ENCODE measurements around the gene POU6F1. TPM values are rescaled to one million over a fixed set of nuclear protein-coding genes. Genes with fewer than 3 reads are reported as not detected.

Gene POU6F1
- total and polyA plus RNA-seq, 11 donors = 4.6 to 14.0 (median 6.8) TPM

DNA sequence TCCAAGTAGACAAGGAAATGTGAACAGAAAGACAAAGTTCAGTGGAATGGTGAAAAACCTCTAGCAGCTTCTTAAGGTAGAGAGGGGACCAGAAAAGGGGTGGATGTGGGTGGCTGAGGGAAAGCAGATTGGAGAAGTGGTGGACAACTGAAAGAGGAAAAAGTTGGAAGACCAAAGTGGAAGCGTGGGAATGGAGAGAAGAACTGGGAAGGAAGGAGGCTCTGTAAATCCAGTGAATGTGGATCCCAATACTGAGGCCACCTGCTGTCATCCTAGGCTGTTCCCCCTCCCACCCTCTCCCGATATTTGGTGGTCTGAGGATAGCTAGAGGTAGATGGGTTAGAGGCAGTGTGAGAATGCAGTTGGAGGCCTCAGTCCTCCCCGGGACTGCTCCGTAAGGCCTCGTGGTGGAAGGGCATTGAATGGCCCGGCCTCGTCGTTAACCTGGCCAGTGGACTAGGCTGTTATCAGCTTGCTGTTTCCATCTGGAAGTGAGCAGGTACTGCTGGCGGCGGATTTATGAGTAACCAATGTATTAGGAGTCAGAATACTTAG is 822 bp upstream of the POU6F1 start:
- TF ChIP-seq POLR2A (IDR thresholded peaks at IDR 0.05) = no peak
- TF ChIP-seq, protein P1, sequence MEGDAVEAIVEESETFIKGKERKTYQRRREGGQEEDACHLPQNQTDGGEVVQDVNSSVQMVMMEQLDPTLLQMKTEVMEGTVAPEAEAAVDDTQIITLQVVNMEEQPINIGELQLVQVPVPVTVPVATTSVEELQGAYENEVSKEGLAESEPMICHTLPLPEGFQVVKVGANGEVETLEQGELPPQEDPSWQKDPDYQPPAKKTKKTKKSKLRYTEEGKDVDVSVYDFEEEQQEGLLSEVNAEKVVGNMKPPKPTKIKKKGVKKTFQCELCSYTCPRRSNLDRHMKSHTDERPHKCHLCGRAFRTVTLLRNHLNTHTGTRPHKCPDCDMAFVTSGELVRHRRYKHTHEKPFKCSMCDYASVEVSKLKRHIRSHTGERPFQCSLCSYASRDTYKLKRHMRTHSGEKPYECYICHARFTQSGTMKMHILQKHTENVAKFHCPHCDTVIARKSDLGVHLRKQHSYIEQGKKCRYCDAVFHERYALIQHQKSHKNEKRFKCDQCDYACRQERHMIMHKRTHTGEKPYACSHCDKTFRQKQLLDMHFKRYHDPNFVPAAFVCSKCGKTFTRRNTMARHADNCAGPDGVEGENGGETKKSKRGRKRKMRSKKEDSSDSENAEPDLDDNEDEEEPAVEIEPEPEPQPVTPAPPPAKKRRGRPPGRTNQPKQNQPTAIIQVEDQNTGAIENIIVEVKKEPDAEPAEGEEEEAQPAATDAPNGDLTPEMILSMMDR (IDR thresholded peaks at IDR 0.05) = no peak
- no peaks in the 10 kb centered on the region for H3K9me3 ChIP-seq
- H3K4me1 ChIP-seq = peaks cover 0 to 27% (median 14%) of the 10 kb centered on the region in 12 donors
- peak overlapping the region; percentile 72 to 96 (median 84) for H3K4me3 ChIP-seq
- DNase-seq (no peak), ATAC-seq (peak in 2 of 4 donors; percentile 18 to 20)
- intact Hi-C loops (cut with DNase I) = loop anchor here in 6 of 10 donors (1.0 to 10.0 kb wide), 6 partner anchors 20 to 174 kb away; partner anchors contain the start of genes DAZAP2 (in 4 of the 6), TFCP2 (in 3 of the 6), LETMD1 (in 1 of the 6) and SMAGP (in 1 of the 6)
- 35 to 70% (median 52%) methylated on average over 10 of the region's 10 CpGs for WGBS, 4 donors
- no peaks in the 10 kb centered on the region for H3K27me3 ChIP-seq
- peak overlapping the region; percentile 85 to 99 (median 96) for H3K27ac ChIP-seq
- no peaks in the 10 kb centered on the region for H3K36me3 ChIP-seq

DNA sequence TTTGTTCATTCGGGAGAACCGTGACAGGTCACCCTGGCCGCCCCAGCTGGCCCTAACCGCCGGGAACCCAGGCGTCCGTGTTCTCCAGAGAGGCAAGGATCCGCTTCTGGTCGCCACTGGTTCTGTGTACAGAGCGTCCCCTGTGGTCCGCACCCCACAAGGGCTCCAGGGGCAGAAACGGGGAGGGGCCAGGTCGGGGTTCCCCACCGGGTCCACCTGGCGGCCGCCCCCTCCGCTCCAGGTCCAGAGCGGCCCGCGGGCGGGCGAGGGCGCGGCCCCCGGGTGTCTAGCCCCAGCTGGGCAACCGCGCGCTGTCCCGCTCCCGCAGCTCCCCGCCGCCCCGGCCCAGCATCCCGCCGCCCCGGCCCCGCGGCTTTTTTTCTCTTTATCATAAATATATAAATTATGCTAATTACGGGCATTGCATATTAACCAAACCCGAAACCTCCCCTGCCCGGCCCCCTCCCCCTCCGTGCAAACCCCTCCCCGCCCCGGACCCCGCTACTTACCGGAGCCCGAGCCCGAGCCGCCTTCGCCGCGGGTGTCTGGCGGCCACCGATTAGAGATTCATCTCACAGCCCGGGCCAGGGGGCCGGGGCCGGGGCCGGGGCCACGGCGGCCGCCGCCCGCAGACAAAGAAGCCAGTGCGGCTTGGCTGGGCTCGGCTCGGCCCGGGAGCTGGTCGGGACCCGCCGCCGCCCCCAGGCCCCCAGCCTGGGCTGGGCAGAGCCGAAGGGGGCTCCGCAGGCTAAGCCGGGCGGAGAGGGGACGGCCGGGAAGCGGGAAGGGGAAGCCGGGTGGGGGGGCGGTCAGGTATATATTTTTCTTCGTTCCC is 512 bp downstream of the POU6F1 start:
- peak; percentile 43 to 73 (median 65) for ATAC-seq
- H3K36me3 ChIP-seq = no peaks in the 10 kb centered on the region
- H3K27ac ChIP-seq = peak overlapping the region; percentile 85 to 99 (median 96)
- H3K27me3 ChIP-seq = no peaks in the 10 kb centered on the region
- no peaks in the 10 kb centered on the region for H3K9me3 ChIP-seq
- intact Hi-C loops (cut with DNase I) = loop anchor here in 4 of 10 donors (1.0 to 10.0 kb wide), 5 partner anchors 21 to 173 kb away; partner anchors contain the start of genes TFCP2 (in 3 of the 4), CSRNP2 (in 1 of the 4), DAZAP2 (in 1 of the 4) and LETMD1 (in 1 of the 4)
- H3K4me3 ChIP-seq = peak overlapping the region; percentile 72 to 96 (median 84)
- peaks cover 0 to 27% (median 14%) of the 10 kb centered on the region in 12 donors for H3K4me1 ChIP-seq
- 0 to 2% (median 1%) methylated on average over 33 to 81 of the region's 81 CpGs for WGBS, 4 donors
- TF ChIP-seq, protein P1 (IDR thresholded peaks at IDR 0.05) = peak in 7 of 12 donors; percentile 16 to 45 (median 31)
- TF ChIP-seq POLR2A (IDR thresholded peaks at IDR 0.05) = no peak
- peak; percentile 54 to 79 (median 61) for DNase-seq

DNA sequence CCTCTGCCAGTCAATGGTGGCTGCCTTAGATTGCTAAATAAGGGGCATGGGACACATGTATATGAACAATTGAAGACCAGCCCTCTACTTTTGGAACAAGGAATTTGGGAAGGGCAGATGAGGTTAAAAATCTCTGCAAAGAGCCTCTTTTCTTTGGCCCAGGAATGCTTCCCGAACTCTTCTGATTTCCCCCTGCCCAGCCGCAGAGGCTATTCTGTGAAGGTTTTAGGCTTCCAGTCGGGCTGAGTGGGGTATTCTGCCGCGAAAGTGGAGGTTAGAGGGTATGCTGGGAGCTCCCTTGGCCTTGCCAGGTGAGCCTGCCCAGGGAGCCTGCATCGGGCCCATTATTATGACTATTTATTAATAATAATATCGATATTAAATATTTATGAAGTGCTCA is 1.2 kb downstream of the POU6F1 start:
- DNase-seq (no peak), ATAC-seq (no peak)
- Histone ChIP-seq H3K27me3 (no peaks in the 10 kb centered on the region), H3K27ac (peak overlapping the region in 11 of 12 donors; percentile 85 to 99 (median 97)), H3K36me3 (no peaks in the 10 kb centered on the region), H3K4me1 (peaks cover 0 to 27% (median 14%) of the 10 kb centered on the region in 12 donors), H3K9me3 (no peaks in the 10 kb centered on the region), H3K4me3 (peak overlapping the region; percentile 72 to 96 (median 84))
- intact Hi-C loops (cut with DNase I) = loop anchor here in 4 of 10 donors (1.0 to 10.0 kb wide), 5 partner anchors 22 to 172 kb away; partner anchors contain the start of genes TFCP2 (in 3 of the 4), CSRNP2 (in 1 of the 4), DAZAP2 (in 1 of the 4) and LETMD1 (in 1 of the 4)
- TF ChIP-seq, protein P1 (IDR thresholded peaks at IDR 0.05) = no peak
- TF ChIP-seq POLR2A (IDR thresholded peaks at IDR 0.05) = no peak
- 24 to 42% (median 30%) methylated on average over 7 of the region's 7 CpGs for WGBS, 4 donors
